ES-I3 (cell line): Measurements from ENCODE around the gene CDK15.
"Not testable (repeated sequence)": the region's sequence is repeated elsewhere in the genome, so short reads cannot be mapped to it uniquely, and the experiment has no call there.

Experiments used
- H3K36me3 ChIP-seq: 2 replicates; pipeline ENCODE4 v1.6.1; 2013; ENCODE audit warnings: mild to moderate bottlenecking, low read length, control low read depth, moderate library complexity; ENCODE audit not compliant: insufficient read depth
- H3K4me1 ChIP-seq: 2 replicates; pipeline ENCODE4 v1.6.1; 2013; ENCODE audit warnings: mild to moderate bottlenecking, control low read depth, low read length; ENCODE audit not compliant: insufficient read depth
- H3K9ac ChIP-seq: 2 replicates; pipeline ENCODE4 v1.6.1; 2013; ENCODE audit warnings: low read depth, mild to moderate bottlenecking, low read length, moderate library complexity
- H3K9me3 ChIP-seq: 2 replicates; pipeline ENCODE4 v1.6.1; 2013; ENCODE audit warnings: mild to moderate bottlenecking, low read length, moderate library complexity; ENCODE audit not compliant: control insufficient read depth, insufficient read depth

Gene CDK15

DNA sequence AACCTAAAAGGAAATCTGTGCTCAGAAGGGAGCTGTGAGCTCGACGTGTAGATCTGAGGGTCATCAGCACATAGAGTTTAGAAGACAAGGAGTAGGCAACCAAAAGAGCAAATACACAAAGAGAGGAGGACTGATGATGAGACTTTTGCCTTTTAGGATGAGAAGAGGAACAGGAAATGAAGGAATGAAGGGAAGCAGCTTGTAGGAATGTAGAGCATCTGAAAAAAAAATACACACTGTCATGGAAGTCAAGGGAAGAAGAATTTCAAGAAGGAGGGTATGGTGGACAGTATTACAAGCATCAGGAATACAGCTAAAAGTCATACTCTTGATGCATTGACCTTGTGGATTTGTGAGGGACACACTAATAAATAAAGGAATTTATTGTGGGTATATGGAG, 21.9 kb downstream of the CDK15 start:
- H3K9ac ChIP-seq = no peak overlapping the region
- no peaks in the 10 kb centered on the region for H3K36me3 ChIP-seq
- no peaks in the 10 kb centered on the region for H3K4me1 ChIP-seq
- peaks cover 2% of the 10 kb centered on the region; the same call in 1 of the 2 replicates for H3K9me3 ChIP-seq

GRCh38 chr2:201830666-201831065, 24.3 kb downstream of the CDK15 start:
- Histone ChIP-seq H3K36me3 (no peaks in the 10 kb centered on the region), H3K9me3 (peaks cover 2% of the 10 kb centered on the region; the same call in 1 of the 2 replicates), H3K4me1 (no peaks in the 10 kb centered on the region), H3K9ac (no peak overlapping the region)

GRCh38 chr2:201831469-201831868, 25.1 kb downstream of the CDK15 start:
- Histone ChIP-seq H3K9me3 (no peaks in the 10 kb centered on the region), H3K4me1 (no peaks in the 10 kb centered on the region), H3K36me3 (no peaks in the 10 kb centered on the region), H3K9ac (no peak overlapping the region)

GRCh38 chr2:201833781-201834180, 27.4 kb downstream of the CDK15 start:
- Histone ChIP-seq H3K9ac (no peak overlapping the region), H3K36me3 (no peaks in the 10 kb centered on the region), H3K4me1 (no peaks in the 10 kb centered on the region), H3K9me3 (no peaks in the 10 kb centered on the region)

- Histone ChIP-seq H3K4me1 (no peaks in the 10 kb centered on the region), H3K36me3 (no peaks in the 10 kb centered on the region), H3K9me3 (no peaks in the 10 kb centered on the region), H3K9ac (no peak overlapping the region)
These were observed 28.7 kb downstream of the CDK15 start for GRCh38 chr2:201835066-201835465.

DNA sequence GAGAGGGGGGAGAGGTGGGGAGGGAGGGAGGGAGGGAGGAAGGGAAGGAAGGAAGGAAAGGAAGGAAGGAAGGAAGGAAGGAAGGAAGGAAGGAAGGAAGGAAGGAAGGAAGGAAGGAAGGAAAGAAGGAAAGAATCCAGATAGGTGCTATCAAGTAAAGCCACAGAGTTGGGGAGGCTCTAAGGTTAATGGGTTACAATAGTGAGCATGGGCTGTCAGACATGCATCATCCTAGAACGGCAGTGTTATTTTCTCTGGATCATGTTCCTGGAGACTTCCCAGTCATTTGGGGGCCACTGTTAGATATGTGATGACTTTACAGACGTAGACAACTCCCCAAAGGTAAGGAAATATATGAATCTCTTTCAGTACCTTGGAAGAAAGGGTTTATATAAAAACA, 31.1 kb downstream of the CDK15 start:
- Histone ChIP-seq H3K36me3 (no peaks in the 10 kb centered on the region), H3K9ac (no peak overlapping the region), H3K4me1 (peaks cover 2% of the 10 kb centered on the region; the same call in 1 of the 2 replicates), H3K9me3 (peaks cover 3% of the 10 kb centered on the region; the same call in 1 of the 2 replicates)

- peaks cover 5% of the 10 kb centered on the region; the same call in 1 of the 2 replicates for H3K4me1 ChIP-seq
- H3K9me3 ChIP-seq = peaks cover 3% of the 10 kb centered on the region; the same call in 1 of the 2 replicates
- no peaks in the 10 kb centered on the region for H3K36me3 ChIP-seq
- H3K9ac ChIP-seq = no peak overlapping the region
These were observed 31.6 kb downstream of the CDK15 start for GRCh38 chr2:201837824-201838431.

DNA sequence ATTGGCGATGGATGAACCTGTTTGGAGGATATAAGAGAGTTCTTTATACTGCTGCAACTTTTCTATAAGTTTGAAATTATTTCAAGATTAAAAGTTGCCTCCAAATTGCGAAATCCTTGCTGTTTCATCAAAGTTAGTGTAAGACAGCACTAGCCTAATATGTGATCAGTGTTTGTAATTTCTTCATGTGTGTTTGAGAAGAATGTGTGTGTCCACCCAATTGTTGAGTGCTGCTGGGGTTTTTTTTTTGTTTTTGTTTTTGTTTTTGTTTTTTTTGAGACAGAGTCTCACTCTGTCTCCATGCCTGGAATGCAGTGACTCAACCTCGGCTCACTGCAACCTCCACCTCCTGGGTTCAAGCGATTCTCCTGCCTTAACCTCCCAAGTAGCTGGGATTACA, 33.4 kb downstream of the CDK15 start:
- Histone ChIP-seq H3K9me3 (peaks cover 3% of the 10 kb centered on the region; the same call in 1 of the 2 replicates), H3K9ac (no peak overlapping the region), H3K36me3 (no peaks in the 10 kb centered on the region), H3K4me1 (peaks cover 5% of the 10 kb centered on the region; the same call in 1 of the 2 replicates)

GRCh38 chr2:201840726-201841125, 34.4 kb downstream of the CDK15 start:
- H3K9ac ChIP-seq = no peak overlapping the region
- H3K9me3 ChIP-seq = peaks cover 3% of the 10 kb centered on the region; the same call in 1 of the 2 replicates
- H3K4me1 ChIP-seq = peaks cover 5% of the 10 kb centered on the region; the same call in 1 of the 2 replicates
- H3K36me3 ChIP-seq = no peaks in the 10 kb centered on the region

DNA sequence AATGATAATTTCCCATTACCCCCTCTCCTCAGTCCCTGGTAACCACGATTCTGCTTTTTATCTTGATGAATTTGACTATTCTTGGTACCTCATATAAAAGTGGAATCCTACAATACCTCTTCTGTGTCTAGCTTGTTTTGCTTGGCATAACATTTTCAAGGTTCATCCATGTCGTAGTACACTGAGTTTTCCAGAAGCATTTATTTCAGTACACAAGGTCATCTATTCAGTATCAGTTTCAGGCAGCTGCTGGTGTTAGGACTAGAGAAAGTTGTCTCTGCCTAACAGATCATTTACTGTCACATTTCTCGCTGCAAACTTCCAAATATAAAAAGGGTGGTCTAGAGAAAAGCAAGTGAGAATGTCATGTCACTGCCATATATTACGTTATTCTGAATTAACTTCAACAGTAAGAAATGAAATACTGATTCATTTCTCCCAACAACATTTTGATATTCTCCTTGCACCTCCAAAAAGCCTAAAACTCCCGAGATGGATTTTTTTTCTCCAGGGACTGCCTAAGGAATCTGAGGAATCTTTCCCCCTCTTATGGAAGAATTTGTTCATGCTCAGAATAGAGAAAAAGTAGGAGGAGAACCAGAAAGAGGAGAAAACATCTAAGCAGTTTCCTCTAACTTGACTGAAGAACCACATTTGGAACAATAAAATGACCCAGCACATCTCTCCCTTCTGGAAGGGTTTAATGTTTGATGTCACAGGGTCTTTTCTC, 36.0 kb downstream of the CDK15 start:
- no peak overlapping the region for H3K9ac ChIP-seq
- peaks cover 3% of the 10 kb centered on the region; the same call in 1 of the 2 replicates for H3K9me3 ChIP-seq
- no peaks in the 10 kb centered on the region for H3K36me3 ChIP-seq
- peaks cover 5% of the 10 kb centered on the region; the same call in 1 of the 2 replicates for H3K4me1 ChIP-seq

GRCh38 chr2:201844922-201845321, 38.6 kb downstream of the CDK15 start:
- not testable (repeated sequence) for H3K9me3 ChIP-seq, H3K9ac ChIP-seq, H3K36me3 ChIP-seq, H3K4me1 ChIP-seq

- H3K9me3 ChIP-seq = no peaks in the 10 kb centered on the region
- H3K36me3 ChIP-seq = no peaks in the 10 kb centered on the region
- no peak overlapping the region for H3K9ac ChIP-seq
- H3K4me1 ChIP-seq = peaks cover 3% of the 10 kb centered on the region; the same call in 1 of the 2 replicates
These were observed 41.1 kb downstream of the CDK15 start for GRCh38 chr2:201847481-201847880.

- Histone ChIP-seq H3K36me3 (no peaks in the 10 kb centered on the region), H3K4me1 (peaks cover 7% of the 10 kb centered on the region), H3K9me3 (no peaks in the 10 kb centered on the region), H3K9ac (no peak overlapping the region)
These were observed 46.1 kb downstream of the CDK15 start for GRCh38 chr2:201852462-201852861.

- Histone ChIP-seq H3K36me3 (no peaks in the 10 kb centered on the region), H3K9me3 (no peaks in the 10 kb centered on the region), H3K9ac (no peak overlapping the region), H3K4me1 (peaks cover 7% of the 10 kb centered on the region)
These were observed 46.6 kb downstream of the CDK15 start for GRCh38 chr2:201852878-201853415.
